NB4 (cell line): ENCODE data around the gene FSHB.

ENCODE experiments used
- DNase-seq: peaks from one replicate; pipeline ENCODE4 v3.0.0; 2010; ENCODE audit warnings: low read depth
- H3K4me3 ChIP-seq: one replicate; pipeline ENCODE4 v1.5.1; 2011; ENCODE audit warnings: mild to moderate bottlenecking, low read depth, low read length, moderate library complexity
- CTCF ChIP-seq: IDR thresholded peaks from one replicate; pipeline ENCODE4 v1.5.1; 2012; ENCODE audit warnings: low read depth, low read length
- MAX ChIP-seq: IDR thresholded peaks from 2 replicates; pipeline ENCODE4 v1.6.1; 2011; ENCODE audit warnings: low read depth, low read length
- MYC ChIP-seq: IDR thresholded peaks from 2 replicates; pipeline ENCODE4 v1.6.1; 2011; ENCODE audit warnings: low read depth, low read length
- POLR2A ChIP-seq: IDR thresholded peaks from 2 replicates; pipeline ENCODE4 v1.6.1; 2011; ENCODE audit warnings: mild to moderate bottlenecking; ENCODE audit not compliant: insufficient read length; ENCODE audit errors: extremely low read depth

The FSHB gene

GRCh38 chr11:30270671-30271070 is 39.9 kb downstream of the FSHB start:
- no peak for TF ChIP-seq POLR2A
- TF ChIP-seq MAX: no peak
- TF ChIP-seq MYC: no peak
- no peak for TF ChIP-seq CTCF
- H3K4me3 ChIP-seq: no peak overlapping the region
- DNase-seq: no peak

- DNase-seq: no peak
- H3K4me3 ChIP-seq: no peak overlapping the region
- TF ChIP-seq POLR2A (no peak), MYC (no peak), CTCF (no peak), MAX (no peak)
Observed at GRCh38 chr11:30277176-30277575, 46.4 kb downstream of the FSHB start.

- H3K4me3 ChIP-seq: no peak overlapping the region
- TF ChIP-seq CTCF (no peak), MYC (no peak), MAX (no peak), POLR2A (no peak)
- no peak for DNase-seq
Observed at GRCh38 chr11:30279796-30280195, 49.0 kb downstream of the FSHB start.

- TF ChIP-seq MYC (no peak), POLR2A (no peak), CTCF (no peak), MAX (no peak)
- no peak for DNase-seq
- H3K4me3 ChIP-seq: no peak overlapping the region
Observed at GRCh38 chr11:30281476-30282288, 50.9 kb downstream of the FSHB start.

- no peak for DNase-seq
- TF ChIP-seq MAX: no peak
- TF ChIP-seq MYC: no peak
- TF ChIP-seq CTCF: no peak
- no peak for TF ChIP-seq POLR2A
- H3K4me3 ChIP-seq: no peak overlapping the region
Observed at GRCh38 chr11:30282289-30282631, 51.4 kb downstream of the FSHB start.
